Measurements from ENCODE around the gene GHR.
A peak's percentile ranks its signal among the peaks of the same experiment; 100 is the strongest.

The GHR gene

GRCh38 chr5:42403236-42403635 is 20.0 kb upstream of the GHR start:
- Histone ChIP-seq H3K27ac (ENCODE audit: low read length) (no peak overlapping the region), H3K27me3 (ENCODE audit: low read depth, low read length) (no peaks in the 10 kb centered on the region), H3K4me3 (ENCODE audit: low read depth in 1 of 2, low read length in 2 of 2) (no peak overlapping the region), H3K36me3 (ENCODE audit: control insufficient read depth in 1 of 2, insufficient read depth in 2 of 2, low read length in 2 of 2) (no peaks in the 10 kb centered on the region), H3K9me3 (ENCODE audit: control insufficient read depth in 1 of 2, low read length in 2 of 2) (no peaks in the 10 kb centered on the region), H3K4me1 (ENCODE audit: control insufficient read depth in 1 of 2, insufficient read depth in 2 of 2, low read length in 2 of 2) (no peaks in the 10 kb centered on the region)

- Histone ChIP-seq H3K27ac (ENCODE audit: low read length) (no peak overlapping the region), H3K27me3 (ENCODE audit: low read depth, low read length) (no peaks in the 10 kb centered on the region)
Measured at GRCh38 chr5:42404366-42404765, 18.9 kb upstream of the GHR start.

GRCh38 chr5:42419294-42419693 is 3.9 kb upstream of the GHR start:
- Histone ChIP-seq H3K9me3 (ENCODE audit: control insufficient read depth in 1 of 2, low read length in 2 of 2) (no peaks in the 10 kb centered on the region), H3K4me3 (ENCODE audit: low read depth in 1 of 2, low read length in 2 of 2) (no peak overlapping the region), H3K4me1 (ENCODE audit: control insufficient read depth in 1 of 2, insufficient read depth in 2 of 2, low read length in 2 of 2) (peaks cover 0 to 11% of the 10 kb centered on the region in 2 donors), H3K27me3 (ENCODE audit: low read depth, low read length) (no peaks in the 10 kb centered on the region), H3K27ac (ENCODE audit: low read length) (no peak overlapping the region), H3K36me3 (ENCODE audit: control insufficient read depth in 1 of 2, insufficient read depth in 2 of 2, low read length in 2 of 2) (no peaks in the 10 kb centered on the region)

More at GRCh38 chr5:42404366-42404765, 18.9 kb upstream of the GHR start:
- H3K4me3 ChIP-seq (ENCODE audit: low read depth in 1 of 2, low read length in 2 of 2): no peak overlapping the region
- no peaks in the 10 kb centered on the region for H3K9me3 ChIP-seq (ENCODE audit: control insufficient read depth in 1 of 2, low read length in 2 of 2)
- H3K4me1 ChIP-seq (ENCODE audit: control insufficient read depth in 1 of 2, insufficient read depth in 2 of 2, low read length in 2 of 2): no peaks in the 10 kb centered on the region
- no peaks in the 10 kb centered on the region for H3K36me3 ChIP-seq (ENCODE audit: control insufficient read depth in 1 of 2, insufficient read depth in 2 of 2, low read length in 2 of 2)

GRCh38 chr5:42422656-42423280 is 471 bp upstream of the GHR start:
- H3K27me3 ChIP-seq (ENCODE audit: low read depth, low read length): no peaks in the 10 kb centered on the region
- H3K4me3 ChIP-seq (ENCODE audit: low read depth in 1 of 2, low read length in 2 of 2): peak overlapping the region; percentile 68 to 90
- H3K9me3 ChIP-seq (ENCODE audit: control insufficient read depth in 1 of 2, low read length in 2 of 2): no peaks in the 10 kb centered on the region
- peaks cover 0 to 27% of the 10 kb centered on the region in 2 donors for H3K4me1 ChIP-seq (ENCODE audit: control insufficient read depth in 1 of 2, insufficient read depth in 2 of 2, low read length in 2 of 2)
- no peaks in the 10 kb centered on the region for H3K36me3 ChIP-seq (ENCODE audit: control insufficient read depth in 1 of 2, insufficient read depth in 2 of 2, low read length in 2 of 2)
- peak overlapping the region; percentile 75 for H3K27ac ChIP-seq (ENCODE audit: low read length)

- H3K9me3 ChIP-seq (ENCODE audit: control insufficient read depth in 1 of 2, low read length in 2 of 2): no peaks in the 10 kb centered on the region
- H3K27ac ChIP-seq (ENCODE audit: low read length): no peak overlapping the region
- H3K36me3 ChIP-seq (ENCODE audit: control insufficient read depth in 1 of 2, insufficient read depth in 2 of 2, low read length in 2 of 2): no peaks in the 10 kb centered on the region
- H3K4me3 ChIP-seq (ENCODE audit: low read depth in 1 of 2, low read length in 2 of 2): no peak overlapping the region
- H3K4me1 ChIP-seq (ENCODE audit: control insufficient read depth in 1 of 2, insufficient read depth in 2 of 2, low read length in 2 of 2): peaks cover 0 to 27% of the 10 kb centered on the region in 2 donors
- no peaks in the 10 kb centered on the region for H3K27me3 ChIP-seq (ENCODE audit: low read depth, low read length)
Measured at GRCh38 chr5:42426016-42426415, 2.8 kb downstream of the GHR start.

GRCh38 chr5:42429694-42430093 is 6.5 kb downstream of the GHR start:
- Histone ChIP-seq H3K4me1 (ENCODE audit: control insufficient read depth in 1 of 2, insufficient read depth in 2 of 2, low read length in 2 of 2) (peaks cover 0 to 14% of the 10 kb centered on the region in 2 donors), H3K27me3 (ENCODE audit: low read depth, low read length) (no peaks in the 10 kb centered on the region), H3K27ac (ENCODE audit: low read length) (no peak overlapping the region), H3K9me3 (ENCODE audit: control insufficient read depth in 1 of 2, low read length in 2 of 2) (no peaks in the 10 kb centered on the region), H3K36me3 (ENCODE audit: control insufficient read depth in 1 of 2, insufficient read depth in 2 of 2, low read length in 2 of 2) (no peaks in the 10 kb centered on the region), H3K4me3 (ENCODE audit: low read depth in 1 of 2, low read length in 2 of 2) (no peak overlapping the region)

- Histone ChIP-seq H3K9me3 (ENCODE audit: control insufficient read depth in 1 of 2, low read length in 2 of 2) (no peaks in the 10 kb centered on the region), H3K4me3 (ENCODE audit: low read depth in 1 of 2, low read length in 2 of 2) (no peak overlapping the region), H3K36me3 (ENCODE audit: control insufficient read depth in 1 of 2, insufficient read depth in 2 of 2, low read length in 2 of 2) (no peaks in the 10 kb centered on the region), H3K27ac (ENCODE audit: low read length) (no peak overlapping the region), H3K27me3 (ENCODE audit: low read depth, low read length) (no peaks in the 10 kb centered on the region), H3K4me1 (ENCODE audit: control insufficient read depth in 1 of 2, insufficient read depth in 2 of 2, low read length in 2 of 2) (no peaks in the 10 kb centered on the region)
Measured at GRCh38 chr5:42434047-42434724, 10.9 kb downstream of the GHR start.

- Histone ChIP-seq H3K27ac (ENCODE audit: low read length) (no peak overlapping the region), H3K9me3 (ENCODE audit: control insufficient read depth in 1 of 2, low read length in 2 of 2) (no peaks in the 10 kb centered on the region), H3K36me3 (ENCODE audit: control insufficient read depth in 1 of 2, insufficient read depth in 2 of 2, low read length in 2 of 2) (no peaks in the 10 kb centered on the region), H3K4me3 (ENCODE audit: low read depth in 1 of 2, low read length in 2 of 2) (no peak overlapping the region), H3K27me3 (ENCODE audit: low read depth, low read length) (no peaks in the 10 kb centered on the region), H3K4me1 (ENCODE audit: control insufficient read depth in 1 of 2, insufficient read depth in 2 of 2, low read length in 2 of 2) (no peaks in the 10 kb centered on the region)
Measured at GRCh38 chr5:42436051-42436450, 12.8 kb downstream of the GHR start.

- Histone ChIP-seq H3K36me3 (ENCODE audit: control insufficient read depth in 1 of 2, insufficient read depth in 2 of 2, low read length in 2 of 2) (no peaks in the 10 kb centered on the region), H3K4me1 (ENCODE audit: control insufficient read depth in 1 of 2, insufficient read depth in 2 of 2, low read length in 2 of 2) (peaks cover 0 to 7% of the 10 kb centered on the region in 2 donors), H3K27me3 (ENCODE audit: low read depth, low read length) (no peaks in the 10 kb centered on the region), H3K4me3 (ENCODE audit: low read depth in 1 of 2, low read length in 2 of 2) (no peak overlapping the region), H3K27ac (ENCODE audit: low read length) (no peak overlapping the region), H3K9me3 (ENCODE audit: control insufficient read depth in 1 of 2, low read length in 2 of 2) (peaks cover 0 to under 1% of the 10 kb centered on the region in 2 donors)
Measured at GRCh38 chr5:42454216-42454995, 31.2 kb downstream of the GHR start.

GRCh38 chr5:42461033-42461432 is 37.8 kb downstream of the GHR start:
- Histone ChIP-seq H3K27me3 (ENCODE audit: low read depth, low read length) (no peaks in the 10 kb centered on the region), H3K4me1 (ENCODE audit: control insufficient read depth in 1 of 2, insufficient read depth in 2 of 2, low read length in 2 of 2) (peaks cover 0 to 4% of the 10 kb centered on the region in 2 donors), H3K4me3 (ENCODE audit: low read depth in 1 of 2, low read length in 2 of 2) (no peak overlapping the region), H3K36me3 (ENCODE audit: control insufficient read depth in 1 of 2, insufficient read depth in 2 of 2, low read length in 2 of 2) (no peaks in the 10 kb centered on the region), H3K27ac (ENCODE audit: low read length) (no peak overlapping the region), H3K9me3 (ENCODE audit: control insufficient read depth in 1 of 2, low read length in 2 of 2) (no peaks in the 10 kb centered on the region)

- Histone ChIP-seq H3K4me1 (ENCODE audit: control insufficient read depth in 1 of 2, insufficient read depth in 2 of 2, low read length in 2 of 2) (peaks cover 0 to 4% of the 10 kb centered on the region in 2 donors), H3K27me3 (ENCODE audit: low read depth, low read length) (no peaks in the 10 kb centered on the region), H3K4me3 (ENCODE audit: low read depth in 1 of 2, low read length in 2 of 2) (no peak overlapping the region), H3K9me3 (ENCODE audit: control insufficient read depth in 1 of 2, low read length in 2 of 2) (no peaks in the 10 kb centered on the region), H3K27ac (ENCODE audit: low read length) (no peak overlapping the region), H3K36me3 (ENCODE audit: control insufficient read depth in 1 of 2, insufficient read depth in 2 of 2, low read length in 2 of 2) (no peaks in the 10 kb centered on the region)
Measured at GRCh38 chr5:42461507-42461906, 38.3 kb downstream of the GHR start.

Data from muscle layer of duodenum (tissue), 2 donors.